HCT116 (cell line): ENCODE measurements around the gene SNX8. TPM values are rescaled to one million over a fixed set of nuclear protein-coding genes. Genes with fewer than 3 reads are reported as not detected.

Experiments used
- ATAC-seq: fragments of 200-7000 bp; cut with Tn5 transposase; 2 replicates; pipeline ENCODE4 v1.9.1; 2020; ENCODE audit warnings: mild to moderate bottlenecking, moderate library complexity
- BruUV-seq: library from RNA; stranded (reverse); fragments of 400-500 nt; replicated peaks from 2 replicates; lab custom pipeline; 2021; lab: Mats Ljungman, UMichigan
- CTCF ChIA-PET: fragments of 300-600 bp; sonication (Branson Sonifier 250); formaldehyde crosslinking; loops from one replicate; lab custom pipeline; 2021; ENCODE audit warnings: antibody characterized with exemption; lab: Charles Lee
- POLR2A ChIA-PET: fragments of 300-600, 350-600 bp; sonication (Branson Sonifier 250); formaldehyde crosslinking; loops from one replicate; lab custom pipeline; 2021; ENCODE audit warnings: antibody characterized with exemption; lab: Charles Lee
- RAD21 ChIA-PET, 2 experiments: fragments of 300-600 bp; sonication (Branson Sonifier 250); formaldehyde crosslinking; loops; one replicate each; lab custom pipeline; 2023; ENCODE audit warnings: low total read pairs in 2 of 2; ENCODE audit not compliant: uncharacterized antibody in 2 of 2, unreplicated experiment in 2 of 2, low non-redundant PET in 1 of 2; lab: Charles Lee
- DNase-seq: peaks from one replicate; pipeline ENCODE4 v3.0.0-alpha.2; 2010; ENCODE audit warnings: low read depth, low spot score
- H2AFZ ChIP-seq: fragments of 200-600 bp; shearing (Covaris generic), sonication (generic); 2 replicates; pipeline ENCODE4 v1.6.1; 2017; ENCODE audit warnings: low read depth, mixed run types, mixed read lengths, antibody characterized with exemption, low read length; ENCODE audit not compliant: poor library complexity, severe bottlenecking
- H3K27ac ChIP-seq: 2 replicates; pipeline ENCODE4 v1.5.1; 2012; ENCODE audit warnings: low read depth, low read length
- H3K27me3 ChIP-seq: fragments of 200-600 bp; sonication (generic); 2 replicates; pipeline ENCODE4 v1.6.1; 2016; ENCODE audit warnings: mixed run types, low read length, mixed read lengths; ENCODE audit not compliant: insufficient read depth
- H3K36me3 ChIP-seq, 2 experiments: fragments of 200-500 bp in 1 of 2; fragments of 200-600 bp in 1 of 2; sonication (Bioruptor generic) in 1 of 2; sonication (generic) in 1 of 2; 2 replicates each; pipeline versions ENCODE4 v1.5.1 to v1.6.1; 2014 to 2016; ENCODE audit warnings: low read length in 2 of 2, inconsistent platforms in 1 of 2, mixed read lengths in 1 of 2, mixed run types in 1 of 2; ENCODE audit not compliant: insufficient read depth in 2 of 2, control insufficient read depth in 1 of 2
- H3K4me1 ChIP-seq, 2 experiments: fragments of 200-600 bp in 1 of 2; sonication (generic) in 1 of 2; 2 replicates each; pipeline versions ENCODE4 v1.5.1 to v1.6.1; 2012 to 2017; ENCODE audit warnings: low read length in 2 of 2, inconsistent platforms in 1 of 2, mild to moderate bottlenecking in 1 of 2, mixed read lengths in 1 of 2, mixed run types in 1 of 2, moderate library complexity in 1 of 2; ENCODE audit not compliant: insufficient read depth in 2 of 2, control insufficient read depth in 1 of 2
- H3K4me2 ChIP-seq: fragments of 200-600 bp; sonication (generic); 2 replicates; pipeline ENCODE4 v1.6.1; 2017; ENCODE audit warnings: mixed run types, low read length, mixed read lengths
- H3K4me3 ChIP-seq, 2 experiments: fragments of 200-600 bp in 1 of 2; sonication (generic) in 1 of 2; replicated peaks in 1 of 2; 2 replicates each; pipeline ENCODE4 v1.5.1; 2011 to 2016; ENCODE audit warnings: low read length in 2 of 2, control low read depth in 1 of 2, low read depth in 1 of 2, mild to moderate bottlenecking in 1 of 2, mixed read lengths in 1 of 2, mixed run types in 1 of 2
- H3K79me2 ChIP-seq: fragments of 200-600 bp; sonication (generic); 2 replicates; pipeline ENCODE4 v1.6.1; 2017; ENCODE audit warnings: mild to moderate bottlenecking, mixed run types, low read length, moderate library complexity, mixed read lengths; ENCODE audit not compliant: insufficient read depth
- H3K9ac ChIP-seq: fragments of 200-600 bp; sonication (generic); 2 replicates; pipeline ENCODE4 v1.6.1; 2016; ENCODE audit warnings: low read length, mixed read lengths
- H3K9me2 ChIP-seq: fragments of 200-600 bp; sonication (generic), shearing (Covaris generic); 2 replicates; pipeline ENCODE4 v1.6.1; 2017; ENCODE audit warnings: mixed run types, mild to moderate bottlenecking, moderate library complexity; ENCODE audit not compliant: insufficient read depth
- H3K9me3 ChIP-seq, 2 experiments: fragments of 200-500 bp in 1 of 2; fragments of 200-600 bp in 1 of 2; sonication (Bioruptor generic) in 1 of 2; sonication (generic) in 1 of 2; 2 replicates each; pipeline ENCODE4 v1.6.1; 2014 to 2017; ENCODE audit warnings: low read length in 2 of 2, mixed read lengths in 2 of 2, inconsistent platforms in 1 of 2, low read depth in 1 of 2, mild to moderate bottlenecking in 1 of 2, mixed run types in 1 of 2, moderate library complexity in 1 of 2; ENCODE audit not compliant: control insufficient read depth in 1 of 2, insufficient read depth in 1 of 2
- H4K20me1 ChIP-seq: fragments of 200-600 bp; sonication (generic), shearing (Covaris generic); 2 replicates; pipeline ENCODE4 v1.6.1; 2017; ENCODE audit warnings: mixed run types, mild to moderate bottlenecking, moderate library complexity; ENCODE audit not compliant: insufficient read depth
- CBX3 ChIP-seq: IDR thresholded peaks from 2 replicates; pipeline ENCODE4 v1.6.1; 2012; ENCODE audit warnings: low read depth
- EGR1 ChIP-seq: IDR thresholded peaks from 2 replicates; pipeline ENCODE4 v1.6.1; 2012; ENCODE audit warnings: low read depth
- ELF1 ChIP-seq: IDR thresholded peaks from 2 replicates; pipeline ENCODE4 v1.6.1; 2012; ENCODE audit warnings: low read depth, borderline replicate concordance
- EZH2 ChIP-seq: fragments of 200-600 bp; sonication (generic); IDR thresholded peaks from 2 replicates; pipeline ENCODE4 v1.6.1; 2017; ENCODE audit warnings: antibody characterized with exemption, mixed run types
- JUND ChIP-seq: IDR thresholded peaks from 2 replicates; pipeline ENCODE4 v1.6.1; 2012
- POLR2A ChIP-seq: IDR thresholded peaks from 2 replicates; pipeline ENCODE4 v1.7.0; 2011; ENCODE audit warnings: borderline replicate concordance; ENCODE audit not compliant: insufficient read depth, insufficient read length; ENCODE audit errors: extremely low read depth
- POLR2AphosphoS5 ChIP-seq: IDR thresholded peaks from 2 replicates; pipeline ENCODE4 v1.6.1; 2011; ENCODE audit warnings: mild to moderate bottlenecking, low read depth, low read length, moderate library complexity
- SP1 ChIP-seq: IDR thresholded peaks from 2 replicates; pipeline ENCODE4 v1.6.1; 2012; ENCODE audit warnings: low read depth
- SRF ChIP-seq: IDR thresholded peaks from 2 replicates; pipeline ENCODE4 v1.6.1; 2012; ENCODE audit warnings: low read depth
- TCF7L2 ChIP-seq: IDR thresholded peaks from 2 replicates; pipeline ENCODE4 v1.7.0; 2011; ENCODE audit warnings: borderline replicate concordance, inconsistent platforms; ENCODE audit not compliant: insufficient read depth, insufficient read length; ENCODE audit errors: extremely low read depth
- YY1 ChIP-seq: IDR thresholded peaks from 2 replicates; pipeline ENCODE4 v1.6.1; 2011; ENCODE audit warnings: low read length, low read depth, moderate library complexity, mild to moderate bottlenecking; ENCODE audit not compliant: insufficient replicate concordance; ENCODE audit errors: extremely low read depth
- ZBTB33 ChIP-seq: IDR thresholded peaks from 2 replicates; pipeline ENCODE4 v1.6.1; 2011; ENCODE audit warnings: mild to moderate bottlenecking, low read length, moderate library complexity; ENCODE audit not compliant: insufficient replicate concordance; ENCODE audit errors: extremely low read depth
- ZNF274 ChIP-seq: fragments of 200-500 bp; sonication (Bioruptor generic); IDR thresholded peaks from 2 replicates; pipeline ENCODE4 v1.6.1; 2014; ENCODE audit warnings: mild to moderate bottlenecking, low read depth, low read length, inconsistent platforms
- intact Hi-C: fragments of 100-400 bp; cut with micrococcal nuclease; formaldehyde crosslinking; loops from 2 replicates; pipeline ENCODE4 v1.10.0; 2022
- total RNA-seq: library from RNA; stranded (reverse); gene quantifications from one replicate; pipeline ENCODE4 v1.2.1, GENCODE V29; 2021; ENCODE audit not compliant: unreplicated experiment
- TF ChIP-seq, protein P1 (sequence below): IDR thresholded peaks from 2 replicates; pipeline ENCODE4 v1.6.1; 2012
- TF ChIP-seq, protein P2 (sequence below): IDR thresholded peaks from 2 replicates; pipeline ENCODE4 v1.6.1; 2012
- TF ChIP-seq, protein P3 (sequence below): IDR thresholded peaks from 2 replicates; pipeline ENCODE4 v1.6.1; 2012; ENCODE audit warnings: low read depth

SNX8 gene
- total RNA-seq, 1 experiment from 2014 or later = 41.7 TPM

GRCh38 chr7:2299870-2300512, 14.2 kb downstream of the SNX8 start (continued):
- TF ChIP-seq ZBTB33 (no peak), EGR1 (no peak), SRF (no peak), TCF7L2 (no peak), CBX3 (no peak), JUND (no peak), POLR2A (no peak), SP1 (no peak)

DNA sequence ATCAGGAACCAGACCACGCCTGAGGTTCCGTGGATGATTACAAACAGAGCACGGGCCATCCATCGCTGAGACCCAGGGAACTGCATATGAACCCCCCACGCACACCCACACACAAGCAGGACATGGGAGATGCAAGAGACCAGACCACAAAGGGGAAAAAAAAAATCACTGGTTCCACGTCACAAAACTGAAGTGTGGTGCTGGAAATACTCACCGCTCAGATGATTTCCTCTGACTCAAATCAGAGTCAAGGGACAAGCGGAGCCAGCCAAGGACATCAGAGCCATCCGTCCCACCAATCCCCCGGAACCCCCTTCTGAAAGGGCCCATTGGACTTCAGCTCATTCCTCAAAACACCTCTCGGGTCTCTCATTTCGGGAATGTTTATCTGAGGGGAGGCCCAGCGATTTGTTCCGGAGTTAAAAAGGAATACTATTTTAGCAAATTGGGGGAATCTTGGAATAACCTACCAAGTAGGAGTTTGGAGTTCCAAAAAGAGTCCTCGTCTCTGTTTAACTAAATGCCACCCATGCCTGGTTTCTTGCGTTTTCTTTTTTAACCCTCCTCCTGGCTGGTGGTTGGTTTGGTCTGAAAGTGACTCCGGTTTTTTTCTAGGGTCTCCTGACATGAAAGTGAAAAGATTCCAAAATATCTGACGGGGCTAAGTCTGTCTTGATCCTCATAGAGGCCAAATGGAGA, 15.0 kb downstream of the SNX8 start:
- Histone ChIP-seq H3K27me3 (no peaks in the 10 kb centered on the region), H3K79me2 (peaks cover 40% of the 10 kb centered on the region), H4K20me1 (0 out of 2 replicates have a peak, but pooled peaks cover 3% of the 10 kb centered on the region), H2AFZ (no peak overlapping the region), H3K4me1 (peaks cover 3 to 23% of the 10 kb centered on the region in 2 experiments; a peak in 3 of 4 replicates), H3K9me3 (no peaks in the 10 kb centered on the region), H3K4me3 (no peak overlapping the region), H3K36me3 (no peaks in the 10 kb centered on the region), H3K9me2 (no peaks in the 10 kb centered on the region), H3K4me2 (no peak overlapping the region), H3K27ac (no peak overlapping the region), H3K9ac (no peak overlapping the region)
- ChIA-PET POLR2A (no interaction called here), CTCF (no interaction called here), RAD21 (no interaction called here)
- intact Hi-C loops = no loop called here
- DNase-seq (no peak), ATAC-seq (no peak)
- no TSS peak for BruUV-seq
- no peak for TF ChIP-seq ZNF274
- no peak for TF ChIP-seq ELF1
- TF ChIP-seq, protein P1, sequence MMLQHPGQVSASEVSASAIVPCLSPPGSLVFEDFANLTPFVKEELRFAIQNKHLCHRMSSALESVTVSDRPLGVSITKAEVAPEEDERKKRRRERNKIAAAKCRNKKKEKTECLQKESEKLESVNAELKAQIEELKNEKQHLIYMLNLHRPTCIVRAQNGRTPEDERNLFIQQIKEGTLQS = no peak
- TF ChIP-seq, protein P2, sequence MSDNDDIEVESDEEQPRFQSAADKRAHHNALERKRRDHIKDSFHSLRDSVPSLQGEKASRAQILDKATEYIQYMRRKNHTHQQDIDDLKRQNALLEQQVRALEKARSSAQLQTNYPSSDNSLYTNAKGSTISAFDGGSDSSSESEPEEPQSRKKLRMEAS = no peak
- no peak for TF ChIP-seq EZH2
- TF ChIP-seq TCF7L2 = no peak
- TF ChIP-seq CBX3 = no peak
- TF ChIP-seq YY1 = no peak
- TF ChIP-seq SRF = no peak
- TF ChIP-seq POLR2AphosphoS5 = no peak
- TF ChIP-seq, protein P3, sequence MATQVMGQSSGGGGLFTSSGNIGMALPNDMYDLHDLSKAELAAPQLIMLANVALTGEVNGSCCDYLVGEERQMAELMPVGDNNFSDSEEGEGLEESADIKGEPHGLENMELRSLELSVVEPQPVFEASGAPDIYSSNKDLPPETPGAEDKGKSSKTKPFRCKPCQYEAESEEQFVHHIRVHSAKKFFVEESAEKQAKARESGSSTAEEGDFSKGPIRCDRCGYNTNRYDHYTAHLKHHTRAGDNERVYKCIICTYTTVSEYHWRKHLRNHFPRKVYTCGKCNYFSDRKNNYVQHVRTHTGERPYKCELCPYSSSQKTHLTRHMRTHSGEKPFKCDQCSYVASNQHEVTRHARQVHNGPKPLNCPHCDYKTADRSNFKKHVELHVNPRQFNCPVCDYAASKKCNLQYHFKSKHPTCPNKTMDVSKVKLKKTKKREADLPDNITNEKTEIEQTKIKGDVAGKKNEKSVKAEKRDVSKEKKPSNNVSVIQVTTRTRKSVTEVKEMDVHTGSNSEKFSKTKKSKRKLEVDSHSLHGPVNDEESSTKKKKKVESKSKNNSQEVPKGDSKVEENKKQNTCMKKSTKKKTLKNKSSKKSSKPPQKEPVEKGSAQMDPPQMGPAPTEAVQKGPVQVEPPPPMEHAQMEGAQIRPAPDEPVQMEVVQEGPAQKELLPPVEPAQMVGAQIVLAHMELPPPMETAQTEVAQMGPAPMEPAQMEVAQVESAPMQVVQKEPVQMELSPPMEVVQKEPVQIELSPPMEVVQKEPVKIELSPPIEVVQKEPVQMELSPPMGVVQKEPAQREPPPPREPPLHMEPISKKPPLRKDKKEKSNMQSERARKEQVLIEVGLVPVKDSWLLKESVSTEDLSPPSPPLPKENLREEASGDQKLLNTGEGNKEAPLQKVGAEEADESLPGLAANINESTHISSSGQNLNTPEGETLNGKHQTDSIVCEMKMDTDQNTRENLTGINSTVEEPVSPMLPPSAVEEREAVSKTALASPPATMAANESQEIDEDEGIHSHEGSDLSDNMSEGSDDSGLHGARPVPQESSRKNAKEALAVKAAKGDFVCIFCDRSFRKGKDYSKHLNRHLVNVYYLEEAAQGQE = no peak
- TF ChIP-seq ZBTB33 = no peak
